B cell (primary cell): ENCODE measurements around the gene XRCC3.

Source experiments
- CTCF ChIP-seq: fragments of 200-600 bp; IDR thresholded peaks from one replicate; pipeline ENCODE4 v1.8.0; 2022; ENCODE audit warnings: antibody characterized with exemption, mild to moderate bottlenecking
- EZH2 ChIP-seq: IDR thresholded peaks from 2 replicates; pipeline ENCODE4 v1.6.1; 2012; ENCODE audit warnings: borderline replicate concordance, low read depth, mild to moderate bottlenecking, moderate library complexity, low read length; ENCODE audit not compliant: insufficient read depth, poor library complexity, severe bottlenecking

GRCh38 chr14:103716899-103717411, 1.7 kb upstream of the XRCC3 start:
- TF ChIP-seq CTCF (no peak), EZH2 (no peak)
